Gastrocnemius medialis (tissue), 4 donors: ENCODE measurements around the gene CAMTA1.

Experiments used
- CTCF ChIP-seq, 5 experiments: fragments of 450-650 bp in 3 of 5; fragments of 200-600 bp in 2 of 5; sonication (generic) in 2 of 5; IDR thresholded peaks in 4 of 5; conservative IDR thresholded peaks in 1 of 5; 1 replicate in 4 of 5; 2 replicates in 1 of 5; pipeline ENCODE4 v1.5.1; 2016 to 2019; ENCODE audit warnings: antibody characterized with exemption in 5 of 5, mild to moderate bottlenecking in 3 of 5, moderate library complexity in 3 of 5
- POLR2A ChIP-seq, 2 donors: fragments of 450-650 bp; IDR thresholded peaks; one replicate each; pipeline ENCODE4 v1.6.1; 2017; ENCODE audit warnings: antibody characterized with exemption in 2 of 2, mild to moderate bottlenecking in 2 of 2, moderate library complexity in 2 of 2

GRCh38 chr1:7478809-7479499 lies 693.7 kb downstream of the CAMTA1 start:
- TF ChIP-seq POLR2A (IDR thresholded peaks at IDR 0.05) (no peak), CTCF (IDR thresholded peaks at IDR 0.05 in 4 of 5, conservative IDR thresholded peaks at IDR 0.05 in 1 of 5) (no peak)
